IMR-90 (cell line): ENCODE measurements around the gene DEFB118. TPM values are rescaled to one million over a fixed set of nuclear protein-coding genes. Genes with fewer than 3 reads are reported as not detected.

ENCODE experiments used
- ATAC-seq: fragments of 200-7000 bp; cut with Tn5 transposase; 2 replicates; pipeline ENCODE4 v1.9.1; 2020; ENCODE audit warnings: low read depth, mild to moderate bottlenecking, moderate library complexity
- BruUV-seq: library from RNA; stranded (reverse); fragments of 400-500 nt; replicated peaks from 2 replicates; lab custom pipeline; 2021; lab: Mats Ljungman, UMichigan
- CTCF ChIA-PET: fragments of 300-600 bp; formaldehyde crosslinking; extraction: SDS; loops from one replicate; lab custom pipeline; 2021; ENCODE audit warnings: antibody characterized with exemption; lab: Yijun Ruan, JAX
- POLR2A ChIA-PET: fragments of 300-600 bp; sonication (Branson Sonifier 250); formaldehyde crosslinking; loops from one replicate; lab custom pipeline; 2022; ENCODE audit warnings: antibody characterized with exemption; ENCODE audit not compliant: unreplicated experiment; lab: Charles Lee
- DNase-seq: peaks from one replicate; pipeline ENCODE4 v3.0.0; 2013
- H2AFZ ChIP-seq: replicated peaks from 2 replicates; pipeline ENCODE3; 2013; ENCODE audit warnings: low read length, mild to moderate bottlenecking; ENCODE audit not compliant: poor library complexity
- H2AK5ac ChIP-seq: 2 replicates; pipeline ENCODE4 v1.6.1; 2013; ENCODE audit warnings: low read depth, low read length, inconsistent platforms
- H2AK9ac ChIP-seq: replicated peaks from 2 replicates; pipeline ENCODE3; 2013; ENCODE audit warnings: mild to moderate bottlenecking, low read depth, low read length, moderate library complexity; ENCODE audit not compliant: poor library complexity
- H2BK120ac ChIP-seq: 2 replicates; pipeline ENCODE4 v1.6.1; 2013; ENCODE audit warnings: low read depth, low read length, inconsistent platforms
- H2BK15ac ChIP-seq: 3 replicates; pipeline ENCODE4 v1.6.1; 2013; ENCODE audit warnings: low read depth, low read length, inconsistent platforms
- H2BK20ac ChIP-seq: 2 replicates; pipeline ENCODE4 v1.6.1; 2013; ENCODE audit warnings: low read depth, mild to moderate bottlenecking, inconsistent platforms, low read length, moderate library complexity
- H2BK5ac ChIP-seq: 2 replicates; pipeline ENCODE4 v1.6.1; 2013; ENCODE audit warnings: mild to moderate bottlenecking, low read depth, low read length, inconsistent platforms; ENCODE audit not compliant: poor library complexity, severe bottlenecking
- H3K14ac ChIP-seq: replicated peaks from 2 replicates; pipeline ENCODE4 v1.6.1; 2013; ENCODE audit warnings: low read depth, low read length, inconsistent platforms
- H3K18ac ChIP-seq: 2 replicates; pipeline ENCODE4 v1.6.1; 2013; ENCODE audit warnings: low read depth, low read length, control low read depth
- H3K23ac ChIP-seq: 2 replicates; pipeline ENCODE4 v1.6.1; 2013; ENCODE audit warnings: low read depth, low read length, inconsistent platforms
- H3K27ac ChIP-seq: 2 replicates; pipeline ENCODE4 v1.5.1; 2013; ENCODE audit warnings: mild to moderate bottlenecking, control low read depth, low read length; ENCODE audit not compliant: insufficient read depth
- H3K27me3 ChIP-seq: 2 replicates; pipeline ENCODE4 v1.6.1; 2013; ENCODE audit warnings: low read length; ENCODE audit not compliant: control insufficient read depth, insufficient read depth
- H3K36me3 ChIP-seq: 2 replicates; pipeline ENCODE4 v1.6.1; 2013; ENCODE audit warnings: low read length, mixed read lengths; ENCODE audit not compliant: control insufficient read depth, insufficient read depth
- H3K4ac ChIP-seq: 2 replicates; pipeline ENCODE4 v1.6.1; 2013; ENCODE audit warnings: low read depth, low read length, inconsistent platforms
- H3K4me1 ChIP-seq: 2 replicates; pipeline ENCODE4 v1.6.1; 2013; ENCODE audit warnings: low read length, mixed read lengths; ENCODE audit not compliant: control insufficient read depth, insufficient read depth
- H3K4me2 ChIP-seq: 2 replicates; pipeline ENCODE4 v1.6.1; 2013; ENCODE audit warnings: low read depth, mild to moderate bottlenecking, control low read depth, low read length, moderate library complexity
- H3K4me3 ChIP-seq: 2 replicates; pipeline ENCODE4 v1.5.1; 2013; ENCODE audit warnings: low read depth, mild to moderate bottlenecking, control low read depth, low read length, moderate library complexity; ENCODE audit not compliant: insufficient read depth
- H3K56ac ChIP-seq: 2 replicates; pipeline ENCODE4 v1.6.1; 2013; ENCODE audit warnings: low read length, inconsistent platforms; ENCODE audit not compliant: insufficient read depth; ENCODE audit errors: extremely low read depth
- H3K79me1 ChIP-seq, 2 experiments: 2 replicates each; pipeline ENCODE4 v1.6.1; 2013; ENCODE audit warnings: low read length in 2 of 2, inconsistent platforms in 1 of 2, low read depth in 1 of 2
- H3K9ac ChIP-seq: 2 replicates; pipeline ENCODE4 v1.6.1; 2013; ENCODE audit warnings: low read depth, low read length, control low read depth
- H3K9me1 ChIP-seq: 2 replicates; pipeline ENCODE4 v1.6.1; 2013; ENCODE audit warnings: low read length, inconsistent platforms; ENCODE audit not compliant: insufficient read depth
- H3K9me3 ChIP-seq: 2 replicates; pipeline ENCODE4 v1.6.1; 2013; ENCODE audit warnings: low read length; ENCODE audit not compliant: control insufficient read depth, insufficient read depth
- H4K20me1 ChIP-seq: 2 replicates; pipeline ENCODE4 v1.6.1; 2013; ENCODE audit warnings: low read length, inconsistent platforms; ENCODE audit not compliant: insufficient read depth
- H4K5ac ChIP-seq: 2 replicates; pipeline ENCODE4 v1.6.1; 2013; ENCODE audit warnings: mild to moderate bottlenecking, low read depth, low read length, control low read depth
- H4K8ac ChIP-seq, 2 experiments: 2 replicates each; pipeline ENCODE4 v1.6.1; 2013; ENCODE audit warnings: low read depth in 2 of 2, low read length in 2 of 2, control low read depth in 1 of 2, inconsistent platforms in 1 of 2
- H4K91ac ChIP-seq: 2 replicates; pipeline ENCODE4 v1.6.1; 2013; ENCODE audit warnings: low read depth, low read length, inconsistent platforms; ENCODE audit not compliant: insufficient read depth
- CHD1 ChIP-seq: IDR thresholded peaks from 2 replicates; pipeline ENCODE4 v1.6.1; 2012; ENCODE audit warnings: low read depth, low read length, improper control_type of control experiment
- CTCF ChIP-seq: conservative IDR thresholded peaks from 2 replicates; pipeline ENCODE4 v1.5.1; 2012; ENCODE audit warnings: mild to moderate bottlenecking, low read depth, low read length, improper control_type of control experiment
- ELK1 ChIP-seq: fragments of 150-350 bp; IDR thresholded peaks from 2 replicates; pipeline ENCODE4 v1.6.1; 2016; ENCODE audit warnings: low read depth, mild to moderate bottlenecking, low read length, moderate library complexity, borderline replicate concordance
- MAFK ChIP-seq: IDR thresholded peaks from 2 replicates; pipeline ENCODE4 v1.6.1; 2012; ENCODE audit warnings: low read depth, low read length, improper control_type of control experiment
- NFE2L2 ChIP-seq: fragments of 150-350 bp; IDR thresholded peaks from 2 replicates; pipeline ENCODE4 v1.6.1; 2016; ENCODE audit warnings: low read depth, mild to moderate bottlenecking, low read length
- POLR2A ChIP-seq: IDR thresholded peaks from 2 replicates; pipeline ENCODE4 v1.6.1; 2012; ENCODE audit warnings: mild to moderate bottlenecking, low read depth, low read length
- RFX5 ChIP-seq: IDR thresholded peaks from 2 replicates; pipeline ENCODE4 v1.8.0; 2012; ENCODE audit warnings: low read depth, mild to moderate bottlenecking, low read length, moderate library complexity
- USF2 ChIP-seq: fragments of 150-350 bp; IDR thresholded peaks from 2 replicates; pipeline ENCODE4 v1.6.1; 2017; ENCODE audit warnings: mild to moderate bottlenecking, antibody characterized with exemption, low read length, low read depth
- WGBS, 2 experiments: methylation state at CpG; one replicate each; pipeline versions ENCODE4 v1.1.5 to v1.1.7; 2013; ENCODE audit warnings: missing lambda C conversion rate in 2 of 2; ENCODE audit not compliant: insufficient read length in 1 of 2; ENCODE audit errors: extremely low coverage in 2 of 2; 5-methylcytosine and 5-hydroxymethylcytosine counted together
- dilution Hi-C: fragments of 300-500 bp; cut with HindIII; formaldehyde crosslinking; loops from one replicate; pipeline ENCODE4 v1.14.3; 2018; ENCODE audit warnings: low sequenced_read_pairs; ENCODE audit not compliant: unreplicated experiment
- in situ Hi-C: fragments of 300-500 bp; cut with MboI; formaldehyde crosslinking; loops from 3 replicates; pipeline ENCODE4 v1.14.3; 2019; ENCODE audit warnings: low sequenced_read_pairs, inconsistent platforms, mixed read lengths
- intact Hi-C: fragments of 100-400 bp; cut with micrococcal nuclease; formaldehyde crosslinking; loops from 2 replicates; pipeline ENCODE4 v1.10.0; 2022
- polyA plus RNA-seq, 3 experiments: library from polyadenylated mRNA; depleted of rRNA; stranded (reverse); fragments of >200 nt; gene quantifications; 2 replicates each; pipeline ENCODE4 v1.2.3, GENCODE V29; 2012; ENCODE audit warnings: low replicate concordance in 1 of 3
- total RNA-seq: library from RNA; depleted of rRNA; stranded (reverse); fragments of >200 nt; gene quantifications from 2 replicates; pipeline ENCODE4 v1.2.3, GENCODE V29; 2012

DEFB118 gene
- total and polyA plus RNA-seq, 2 of the 4 experiments (the other 2 are of a cell fraction) = not detected

- Histone ChIP-seq H3K4me1 (no peaks in the 10 kb centered on the region), H2BK15ac (no peak overlapping the region), H2BK20ac (no peak overlapping the region), H3K4me2 (no peak overlapping the region), H3K18ac (no peak overlapping the region), H4K20me1 (no peaks in the 10 kb centered on the region), H3K27ac (no peak overlapping the region), H3K79me1 (no peaks in the 10 kb centered on the region), H2AFZ (no peak overlapping the region), H2BK5ac (no peak overlapping the region), H2AK5ac (no peak overlapping the region), H3K23ac (no peak overlapping the region), H3K4me3 (no peak overlapping the region), H4K91ac (no peak overlapping the region), H3K4ac (no peak overlapping the region), H3K27me3 (no peaks in the 10 kb centered on the region), H3K9ac (no peak overlapping the region), H3K9me1 (no peaks in the 10 kb centered on the region), H3K36me3 (no peaks in the 10 kb centered on the region), H2BK120ac (no peak overlapping the region), H4K8ac (no peak overlapping the region), H2AK9ac (no peak overlapping the region), H4K5ac (no peak overlapping the region), H3K14ac (no peak overlapping the region), H3K56ac (no peak overlapping the region), H3K9me3 (no peaks in the 10 kb centered on the region)
- WGBS, 2 experiments = no CpG with 5 or more reads among the region's 7 CpGs
- POLR2A ChIA-PET = no interaction called here
- dilution Hi-C loops = no loop called here
- ATAC-seq (no peak), DNase-seq (no peak)
- TF ChIP-seq ELK1 = no peak
- no peak for TF ChIP-seq CHD1
- no peak for TF ChIP-seq MAFK
- no peak for TF ChIP-seq CTCF
- no peak for TF ChIP-seq USF2
- TF ChIP-seq RFX5 = no peak
- no peak for TF ChIP-seq NFE2L2
- no peak for TF ChIP-seq POLR2A
- intact Hi-C loops = no loop called here
- in situ Hi-C loops = no loop called here
- BruUV-seq = no TSS peak
- CTCF ChIA-PET = no interaction called here
Measured at GRCh38 chr20:31418307-31418706, 49.9 kb downstream of the DEFB118 start.
